K562 (cell line): ENCODE measurements around the gene IL1RL2. TPM values are rescaled to one million over a fixed set of nuclear protein-coding genes. Genes with fewer than 3 reads are reported as not detected.

Experiments
- ATAC-seq: fragments of 200-7000 bp; cut with Tn5 transposase; 3 replicates; pipeline ENCODE4 v1.9.1; 2020; ENCODE audit warnings: moderate library complexity
- BruUV-seq: library from RNA; stranded (reverse); fragments of 400-500 nt; replicated peaks from 2 replicates; lab custom pipeline; 2021; lab: Mats Ljungman, UMichigan
- CTCF ChIA-PET: fragments of 300-600 bp; formaldehyde crosslinking; extraction: SDS; loops from one replicate; lab custom pipeline; 2021; ENCODE audit warnings: low intra/inter-chr PET ratio; lab: Yijun Ruan, JAX
- POLR2A ChIA-PET: fragments of 300-600, 350-650 bp; sonication (Branson Sonifier 250); formaldehyde crosslinking; extraction: SDS; loops from one replicate; lab custom pipeline; 2021; ENCODE audit warnings: antibody characterized with exemption, inconsistent platforms; lab: Yijun Ruan, JAX
- DNase-seq, 4 experiments: peaks; one replicate each; pipeline versions ENCODE4 v3.0.0 to v3.0.0-alpha.2; 2011 to 2018; ENCODE audit warnings: low spot score in 3 of 4, mixed read lengths in 3 of 4; ENCODE audit errors: extremely low read depth in 1 of 4
- FAIRE-seq: peaks from 2 replicates; lab custom pipeline; 2011; peaks lifted over from hg19 to GRCh38; lab: Jason Lieb, UNC
- H2AFZ ChIP-seq: 2 replicates; pipeline ENCODE4 v1.6.0; 2011; ENCODE audit warnings: low read depth, low read length, control low read depth, inconsistent platforms
- H3K27ac ChIP-seq: fragments of 200-600 bp; 3 replicates; pipeline ENCODE4 v1.8.0; 2011; ENCODE audit warnings: low read depth, mild to moderate bottlenecking, control low read depth, inconsistent platforms, low read length, moderate library complexity, mixed read lengths; ENCODE audit errors: extremely low read depth
- H3K27me3 ChIP-seq, 2 experiments: fragments of 300-600 bp in 1 of 2; 2 replicates in 1 of 2; 3 replicates in 1 of 2; pipeline versions ENCODE4 v1.6.0 to v1.8.0; 2011; ENCODE audit warnings: inconsistent platforms in 2 of 2, low read length in 2 of 2, mild to moderate bottlenecking in 1 of 2, mixed read lengths in 1 of 2, moderate library complexity in 1 of 2; ENCODE audit not compliant: control insufficient read depth in 2 of 2, insufficient read depth in 2 of 2
- H3K36me3 ChIP-seq: fragments of 300-600 bp; 3 replicates; pipeline ENCODE4 v1.8.0; 2011; ENCODE audit warnings: mild to moderate bottlenecking, low read length, inconsistent platforms; ENCODE audit not compliant: control insufficient read depth, insufficient read depth
- H3K4me1 ChIP-seq, 2 experiments: fragments of 200-600 bp in 1 of 2; replicated peaks in 1 of 2; 2 replicates in 1 of 2; 3 replicates in 1 of 2; pipeline versions ENCODE4 v1.5.1 to v1.8.0; 2011; ENCODE audit warnings: inconsistent platforms in 2 of 2, low read length in 2 of 2, mild to moderate bottlenecking in 1 of 2, mixed read lengths in 1 of 2, moderate library complexity in 1 of 2; ENCODE audit not compliant: control insufficient read depth in 2 of 2, insufficient read depth in 2 of 2
- H3K4me2 ChIP-seq: 2 replicates; pipeline ENCODE4 v1.6.1; 2011; ENCODE audit warnings: low read length, control low read depth, inconsistent platforms, mixed read lengths; ENCODE audit not compliant: insufficient read depth
- H3K4me3 ChIP-seq: fragments of 200-600 bp; sonication (generic), shearing (Covaris generic); 2 replicates; pipeline ENCODE4 v1.5.1; 2016; ENCODE audit warnings: control low read depth, inconsistent platforms
- H3K79me2 ChIP-seq: fragments of 200-600 bp; 3 replicates; pipeline ENCODE4 v1.8.0; 2011; ENCODE audit warnings: low read length, inconsistent platforms; ENCODE audit not compliant: control insufficient read depth, insufficient read depth
- H3K9ac ChIP-seq, 2 experiments: 2 replicates each; pipeline versions ENCODE4 v1.6.0 to v1.6.1; 2011; ENCODE audit warnings: low read depth in 2 of 2, low read length in 2 of 2, control low read depth in 1 of 2, inconsistent platforms in 1 of 2, mild to moderate bottlenecking in 1 of 2, mixed read lengths in 1 of 2; ENCODE audit not compliant: insufficient read depth in 1 of 2
- H3K9me1 ChIP-seq: one replicate; pipeline ENCODE4 v1.6.0; 2011; ENCODE audit warnings: inconsistent platforms, mild to moderate bottlenecking, low read length, moderate library complexity; ENCODE audit not compliant: control insufficient read depth, insufficient read depth
- H3K9me3 ChIP-seq: replicated peaks from 2 replicates; pipeline ENCODE4 v1.5.1; 2011; ENCODE audit warnings: low read depth, low read length, inconsistent platforms; ENCODE audit not compliant: control insufficient read depth, insufficient read depth
- H4K20me1 ChIP-seq: replicated peaks from 2 replicates; pipeline ENCODE4 v1.6.1; 2011; ENCODE audit warnings: low read length, inconsistent platforms, mixed read lengths; ENCODE audit not compliant: control insufficient read depth, insufficient read depth
- RAD21 ChIP-seq, 2 experiments: fragments of 250-450 bp in 1 of 2; fragments of 450-650 bp in 1 of 2; sonication (Bioruptor Pico) in 1 of 2; formaldehyde crosslinking in 1 of 2; IDR thresholded peaks in 1 of 2; conservative IDR thresholded peaks in 1 of 2; 2 replicates each; pipeline versions ENCODE4 v1.4.0 to v1.8.0; 2020 to 2022; ENCODE audit warnings: mild to moderate bottlenecking in 2 of 2, moderate library complexity in 1 of 2
- ZNF561 ChIP-seq: fragments of 450-650 bp; formaldehyde crosslinking; conservative IDR thresholded peaks from 2 replicates; pipeline ENCODE4 v1.4.0; 2020; ENCODE audit warnings: mild to moderate bottlenecking, moderate library complexity
- WGBS: fragments of 100-300 bp; shearing (Covaris generic); methylation state at CpG from one replicate; pipeline ENCODE4 v1.1.6; 2016; ENCODE audit warnings: low coverage, mixed read lengths; ENCODE audit not compliant: insufficient coverage; ENCODE audit errors: missing lambda C conversion rate; 5-methylcytosine and 5-hydroxymethylcytosine counted together
- in situ Hi-C: fragments of 300-500 bp; cut with MboI; formaldehyde crosslinking; loops from 4 replicates; pipeline ENCODE4 v1.15.0; 2018; ENCODE audit warnings: inconsistent platforms, mixed read lengths
- intact Hi-C: fragments of 100-400 bp; cut with micrococcal nuclease; formaldehyde crosslinking; loops from 2 replicates; pipeline ENCODE4 v1.14.2; 2022
- polyA plus RNA-seq, 8 experiments: library from polyadenylated mRNA; depleted of rRNA in 4 of 8; stranded (reverse) in 5 of 8; unstranded in 3 of 8; fragments of >200 nt; fragmentation: Nextera tagmentation in 2 of 8; fragmentation: Illumina TruSeq in 1 of 8; extraction: Ambion mirVana in 2 of 8; extraction: Trizol in 1 of 8; gene quantifications; 2 replicates each; pipeline versions ENCODE4 v1.2.1 to v1.2.3, GENCODE V29; 2011 to 2014; ENCODE audit warnings: inconsistent platforms in 1 of 8, missing spikeins in 1 of 8
- total RNA-seq, 7 experiments: library from RNA; depleted of rRNA in 6 of 7; stranded (reverse); fragments of >200 nt in 6 of 7; fragmentation: Illumina TruSeq in 2 of 7; extraction: Trizol in 2 of 7; gene quantifications; 2 replicates each; pipeline versions ENCODE4 v1.2.1 to v1.2.3, GENCODE V29; 2011 to 2021; ENCODE audit warnings: low replicate concordance in 1 of 7
- TF ChIP-seq, protein P1 (sequence below), 2 experiments: fragments of 450-650 bp; formaldehyde crosslinking in 1 of 2; IDR thresholded peaks; 2 replicates each; pipeline versions ENCODE4 v1.4.0 to v1.6.1; 2014 to 2020; ENCODE audit warnings: mild to moderate bottlenecking in 2 of 2, borderline replicate concordance in 1 of 2, low read depth in 1 of 2
- TF ChIP-seq, protein P2 (sequence below), 3 experiments: IDR thresholded peaks in 2 of 3; conservative IDR thresholded peaks in 1 of 3; 2 replicates each; pipeline ENCODE4 v1.5.1; 2011 to 2012; ENCODE audit warnings: low read length in 3 of 3, mild to moderate bottlenecking in 3 of 3, control low read depth in 2 of 3, improper control_type of control experiment in 1 of 3, inconsistent platforms in 1 of 3, low read depth in 1 of 3, mixed read lengths in 1 of 3, moderate library complexity in 1 of 3; ENCODE audit not compliant: insufficient read depth in 2 of 3
- TF ChIP-seq, protein P3 (sequence below): fragments of 450-650 bp; formaldehyde crosslinking; IDR thresholded peaks from 2 replicates; pipeline ENCODE4 v1.4.0; 2020; ENCODE audit warnings: mild to moderate bottlenecking, moderate library complexity

Gene IL1RL2
- total and polyA plus RNA-seq, 9 of the 15 experiments (the other 6 are each of a cell fraction or from before 2014, with no cell fraction given): not detected

- TF ChIP-seq, protein P1, sequence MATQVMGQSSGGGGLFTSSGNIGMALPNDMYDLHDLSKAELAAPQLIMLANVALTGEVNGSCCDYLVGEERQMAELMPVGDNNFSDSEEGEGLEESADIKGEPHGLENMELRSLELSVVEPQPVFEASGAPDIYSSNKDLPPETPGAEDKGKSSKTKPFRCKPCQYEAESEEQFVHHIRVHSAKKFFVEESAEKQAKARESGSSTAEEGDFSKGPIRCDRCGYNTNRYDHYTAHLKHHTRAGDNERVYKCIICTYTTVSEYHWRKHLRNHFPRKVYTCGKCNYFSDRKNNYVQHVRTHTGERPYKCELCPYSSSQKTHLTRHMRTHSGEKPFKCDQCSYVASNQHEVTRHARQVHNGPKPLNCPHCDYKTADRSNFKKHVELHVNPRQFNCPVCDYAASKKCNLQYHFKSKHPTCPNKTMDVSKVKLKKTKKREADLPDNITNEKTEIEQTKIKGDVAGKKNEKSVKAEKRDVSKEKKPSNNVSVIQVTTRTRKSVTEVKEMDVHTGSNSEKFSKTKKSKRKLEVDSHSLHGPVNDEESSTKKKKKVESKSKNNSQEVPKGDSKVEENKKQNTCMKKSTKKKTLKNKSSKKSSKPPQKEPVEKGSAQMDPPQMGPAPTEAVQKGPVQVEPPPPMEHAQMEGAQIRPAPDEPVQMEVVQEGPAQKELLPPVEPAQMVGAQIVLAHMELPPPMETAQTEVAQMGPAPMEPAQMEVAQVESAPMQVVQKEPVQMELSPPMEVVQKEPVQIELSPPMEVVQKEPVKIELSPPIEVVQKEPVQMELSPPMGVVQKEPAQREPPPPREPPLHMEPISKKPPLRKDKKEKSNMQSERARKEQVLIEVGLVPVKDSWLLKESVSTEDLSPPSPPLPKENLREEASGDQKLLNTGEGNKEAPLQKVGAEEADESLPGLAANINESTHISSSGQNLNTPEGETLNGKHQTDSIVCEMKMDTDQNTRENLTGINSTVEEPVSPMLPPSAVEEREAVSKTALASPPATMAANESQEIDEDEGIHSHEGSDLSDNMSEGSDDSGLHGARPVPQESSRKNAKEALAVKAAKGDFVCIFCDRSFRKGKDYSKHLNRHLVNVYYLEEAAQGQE (IDR thresholded peaks at IDR 0.05; ENCODE audit: borderline replicate concordance): peak; percentile 21; the same call in 1 of the 2 replicates
- TF ChIP-seq, protein P1 (CRISPR knock-in tag; IDR thresholded peaks at IDR 0.05; ENCODE audit: low read depth): no peak
- TF ChIP-seq, protein P2, sequence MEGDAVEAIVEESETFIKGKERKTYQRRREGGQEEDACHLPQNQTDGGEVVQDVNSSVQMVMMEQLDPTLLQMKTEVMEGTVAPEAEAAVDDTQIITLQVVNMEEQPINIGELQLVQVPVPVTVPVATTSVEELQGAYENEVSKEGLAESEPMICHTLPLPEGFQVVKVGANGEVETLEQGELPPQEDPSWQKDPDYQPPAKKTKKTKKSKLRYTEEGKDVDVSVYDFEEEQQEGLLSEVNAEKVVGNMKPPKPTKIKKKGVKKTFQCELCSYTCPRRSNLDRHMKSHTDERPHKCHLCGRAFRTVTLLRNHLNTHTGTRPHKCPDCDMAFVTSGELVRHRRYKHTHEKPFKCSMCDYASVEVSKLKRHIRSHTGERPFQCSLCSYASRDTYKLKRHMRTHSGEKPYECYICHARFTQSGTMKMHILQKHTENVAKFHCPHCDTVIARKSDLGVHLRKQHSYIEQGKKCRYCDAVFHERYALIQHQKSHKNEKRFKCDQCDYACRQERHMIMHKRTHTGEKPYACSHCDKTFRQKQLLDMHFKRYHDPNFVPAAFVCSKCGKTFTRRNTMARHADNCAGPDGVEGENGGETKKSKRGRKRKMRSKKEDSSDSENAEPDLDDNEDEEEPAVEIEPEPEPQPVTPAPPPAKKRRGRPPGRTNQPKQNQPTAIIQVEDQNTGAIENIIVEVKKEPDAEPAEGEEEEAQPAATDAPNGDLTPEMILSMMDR (IDR thresholded peaks at IDR 0.05 in 2 of 3, conservative IDR thresholded peaks at IDR 0.05 in 1 of 3; ENCODE audit: insufficient read depth in 2 of 3, low read depth in 1 of 3, low read length in 3 of 3): peak in 1 of 3 experiments; percentile 40; a peak in 2 of 6 replicates
- TF ChIP-seq, protein P3, sequence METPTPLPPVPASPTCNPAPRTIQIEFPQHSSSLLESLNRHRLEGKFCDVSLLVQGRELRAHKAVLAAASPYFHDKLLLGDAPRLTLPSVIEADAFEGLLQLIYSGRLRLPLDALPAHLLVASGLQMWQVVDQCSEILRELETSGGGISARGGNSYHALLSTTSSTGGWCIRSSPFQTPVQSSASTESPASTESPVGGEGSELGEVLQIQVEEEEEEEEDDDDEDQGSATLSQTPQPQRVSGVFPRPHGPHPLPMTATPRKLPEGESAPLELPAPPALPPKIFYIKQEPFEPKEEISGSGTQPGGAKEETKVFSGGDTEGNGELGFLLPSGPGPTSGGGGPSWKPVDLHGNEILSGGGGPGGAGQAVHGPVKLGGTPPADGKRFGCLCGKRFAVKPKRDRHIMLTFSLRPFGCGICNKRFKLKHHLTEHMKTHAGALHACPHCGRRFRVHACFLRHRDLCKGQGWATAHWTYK: no peak
- TF ChIP-seq ZNF561 (CRISPR knock-in tag) (no peak), RAD21 (CRISPR knock-in tag; conservative IDR thresholded peaks at IDR 0.05 in 1 of 2, IDR thresholded peaks at IDR 0.05 in 1 of 2) (peak; percentile 58 to 65)
- H3K4me2 ChIP-seq: no peak overlapping the region
- no peak overlapping the region for H3K4me3 ChIP-seq
- intact Hi-C loops (loop anchor here (5.0 kb wide), 1 partner anchor 194 kb away; no protein-coding TSS in a partner anchor), in situ Hi-C loops (loop anchor here (5.0 kb wide), 1 partner anchor 189 kb away; no protein-coding TSS in a partner anchor)
- no peaks in the 10 kb centered on the region for H4K20me1 ChIP-seq
- H3K4me1 ChIP-seq: peaks cover 0 to 6% of the 10 kb centered on the region in 2 experiments; a peak in 2 of 5 replicates
- H3K9ac ChIP-seq: no peak overlapping the region
- ChIA-PET POLR2A (interaction anchor here (0.6 kb wide), 1 partner anchor 1002 kb away, joined by 3 read pairs; no protein-coding TSS in a partner anchor), CTCF (interaction anchor here (0.7 kb wide), 1 partner anchor 196 kb away, joined by 4 read pairs; no protein-coding TSS in a partner anchor)
- H3K27me3 ChIP-seq: no peaks in the 10 kb centered on the region
- H3K9me3 ChIP-seq: no peaks in the 10 kb centered on the region
- DNase-seq: no peak
- ATAC-seq: no peak
- no peaks in the 10 kb centered on the region for H3K79me2 ChIP-seq
- FAIRE-seq: no peak
- no peak overlapping the region for H3K27ac ChIP-seq
- H2AFZ ChIP-seq: no peak overlapping the region
- no peaks in the 10 kb centered on the region for H3K9me1 ChIP-seq
- WGBS: 0% methylated on average over 2 of the region's 2 CpGs
- BruUV-seq: no TSS peak
- H3K36me3 ChIP-seq: no peaks in the 10 kb centered on the region
Observed at GRCh38 chr2:102253753-102254150, 66.9 kb downstream of the IL1RL2 start.
